IMR-90 (cell line): ENCODE results near the gene SPACA7. TPM values are rescaled to one million over a fixed set of nuclear protein-coding genes. Genes with fewer than 3 reads are reported as not detected.

Experiments
- ATAC-seq: fragments of 200-7000 bp; cut with Tn5 transposase; 2 replicates; pipeline ENCODE4 v1.9.1; 2020; ENCODE audit warnings: low read depth, mild to moderate bottlenecking, moderate library complexity
- BruUV-seq: library from RNA; stranded (reverse); fragments of 400-500 nt; replicated peaks from 2 replicates; lab custom pipeline; 2021; lab: Mats Ljungman, UMichigan
- CTCF ChIA-PET: fragments of 300-600 bp; formaldehyde crosslinking; extraction: SDS; loops from one replicate; lab custom pipeline; 2021; ENCODE audit warnings: antibody characterized with exemption; lab: Yijun Ruan, JAX
- POLR2A ChIA-PET: fragments of 300-600 bp; sonication (Branson Sonifier 250); formaldehyde crosslinking; loops from one replicate; lab custom pipeline; 2022; ENCODE audit warnings: antibody characterized with exemption; ENCODE audit not compliant: unreplicated experiment; lab: Charles Lee
- DNase-seq: peaks from one replicate; pipeline ENCODE4 v3.0.0; 2013
- H2AFZ ChIP-seq: replicated peaks from 2 replicates; pipeline ENCODE3; 2013; ENCODE audit warnings: low read length, mild to moderate bottlenecking; ENCODE audit not compliant: poor library complexity
- H2AK5ac ChIP-seq: 2 replicates; pipeline ENCODE4 v1.6.1; 2013; ENCODE audit warnings: low read depth, low read length, inconsistent platforms
- H2AK9ac ChIP-seq: replicated peaks from 2 replicates; pipeline ENCODE3; 2013; ENCODE audit warnings: mild to moderate bottlenecking, low read depth, low read length, moderate library complexity; ENCODE audit not compliant: poor library complexity
- H2BK120ac ChIP-seq: 2 replicates; pipeline ENCODE4 v1.6.1; 2013; ENCODE audit warnings: low read depth, low read length, inconsistent platforms
- H2BK15ac ChIP-seq: 3 replicates; pipeline ENCODE4 v1.6.1; 2013; ENCODE audit warnings: low read depth, low read length, inconsistent platforms
- H2BK20ac ChIP-seq: 2 replicates; pipeline ENCODE4 v1.6.1; 2013; ENCODE audit warnings: low read depth, mild to moderate bottlenecking, inconsistent platforms, low read length, moderate library complexity
- H2BK5ac ChIP-seq: 2 replicates; pipeline ENCODE4 v1.6.1; 2013; ENCODE audit warnings: mild to moderate bottlenecking, low read depth, low read length, inconsistent platforms; ENCODE audit not compliant: poor library complexity, severe bottlenecking
- H3K14ac ChIP-seq: replicated peaks from 2 replicates; pipeline ENCODE4 v1.6.1; 2013; ENCODE audit warnings: low read depth, low read length, inconsistent platforms
- H3K18ac ChIP-seq: 2 replicates; pipeline ENCODE4 v1.6.1; 2013; ENCODE audit warnings: low read depth, low read length, control low read depth
- H3K23ac ChIP-seq: 2 replicates; pipeline ENCODE4 v1.6.1; 2013; ENCODE audit warnings: low read depth, low read length, inconsistent platforms
- H3K27ac ChIP-seq: 2 replicates; pipeline ENCODE4 v1.5.1; 2013; ENCODE audit warnings: mild to moderate bottlenecking, control low read depth, low read length; ENCODE audit not compliant: insufficient read depth
- H3K27me3 ChIP-seq: 2 replicates; pipeline ENCODE4 v1.6.1; 2013; ENCODE audit warnings: low read length; ENCODE audit not compliant: control insufficient read depth, insufficient read depth
- H3K36me3 ChIP-seq: 2 replicates; pipeline ENCODE4 v1.6.1; 2013; ENCODE audit warnings: low read length, mixed read lengths; ENCODE audit not compliant: control insufficient read depth, insufficient read depth
- H3K4ac ChIP-seq: 2 replicates; pipeline ENCODE4 v1.6.1; 2013; ENCODE audit warnings: low read depth, low read length, inconsistent platforms
- H3K4me1 ChIP-seq: 2 replicates; pipeline ENCODE4 v1.6.1; 2013; ENCODE audit warnings: low read length, mixed read lengths; ENCODE audit not compliant: control insufficient read depth, insufficient read depth
- H3K4me2 ChIP-seq: 2 replicates; pipeline ENCODE4 v1.6.1; 2013; ENCODE audit warnings: low read depth, mild to moderate bottlenecking, control low read depth, low read length, moderate library complexity
- H3K4me3 ChIP-seq: 2 replicates; pipeline ENCODE4 v1.5.1; 2013; ENCODE audit warnings: low read depth, mild to moderate bottlenecking, control low read depth, low read length, moderate library complexity; ENCODE audit not compliant: insufficient read depth
- H3K56ac ChIP-seq: 2 replicates; pipeline ENCODE4 v1.6.1; 2013; ENCODE audit warnings: low read length, inconsistent platforms; ENCODE audit not compliant: insufficient read depth; ENCODE audit errors: extremely low read depth
- H3K79me1 ChIP-seq, 2 experiments: 2 replicates each; pipeline ENCODE4 v1.6.1; 2013; ENCODE audit warnings: low read length in 2 of 2, inconsistent platforms in 1 of 2, low read depth in 1 of 2
- H3K9ac ChIP-seq: 2 replicates; pipeline ENCODE4 v1.6.1; 2013; ENCODE audit warnings: low read depth, low read length, control low read depth
- H3K9me1 ChIP-seq: 2 replicates; pipeline ENCODE4 v1.6.1; 2013; ENCODE audit warnings: low read length, inconsistent platforms; ENCODE audit not compliant: insufficient read depth
- H3K9me3 ChIP-seq: 2 replicates; pipeline ENCODE4 v1.6.1; 2013; ENCODE audit warnings: low read length; ENCODE audit not compliant: control insufficient read depth, insufficient read depth
- H4K20me1 ChIP-seq: 2 replicates; pipeline ENCODE4 v1.6.1; 2013; ENCODE audit warnings: low read length, inconsistent platforms; ENCODE audit not compliant: insufficient read depth
- H4K5ac ChIP-seq: 2 replicates; pipeline ENCODE4 v1.6.1; 2013; ENCODE audit warnings: mild to moderate bottlenecking, low read depth, low read length, control low read depth
- H4K8ac ChIP-seq, 2 experiments: 2 replicates each; pipeline ENCODE4 v1.6.1; 2013; ENCODE audit warnings: low read depth in 2 of 2, low read length in 2 of 2, control low read depth in 1 of 2, inconsistent platforms in 1 of 2
- H4K91ac ChIP-seq: 2 replicates; pipeline ENCODE4 v1.6.1; 2013; ENCODE audit warnings: low read depth, low read length, inconsistent platforms; ENCODE audit not compliant: insufficient read depth
- CTCF ChIP-seq: conservative IDR thresholded peaks from 2 replicates; pipeline ENCODE4 v1.5.1; 2012; ENCODE audit warnings: mild to moderate bottlenecking, low read depth, low read length, improper control_type of control experiment
- ELK1 ChIP-seq: fragments of 150-350 bp; IDR thresholded peaks from 2 replicates; pipeline ENCODE4 v1.6.1; 2016; ENCODE audit warnings: low read depth, mild to moderate bottlenecking, low read length, moderate library complexity, borderline replicate concordance
- FOS ChIP-seq: fragments of 150-350 bp; IDR thresholded peaks from 2 replicates; pipeline ENCODE4 v1.6.1; 2016; ENCODE audit warnings: low read depth, low read length
- MXI1 ChIP-seq: IDR thresholded peaks from 2 replicates; pipeline ENCODE4 v1.6.1; 2012; ENCODE audit warnings: low read depth, mild to moderate bottlenecking, low read length, moderate library complexity, borderline replicate concordance
- POLR2A ChIP-seq: IDR thresholded peaks from 2 replicates; pipeline ENCODE4 v1.6.1; 2012; ENCODE audit warnings: mild to moderate bottlenecking, low read depth, low read length
- RAD21 ChIP-seq: IDR thresholded peaks from 2 replicates; pipeline ENCODE4 v1.6.1; 2012; ENCODE audit warnings: low read length, improper control_type of control experiment
- RCOR1 ChIP-seq: IDR thresholded peaks from 2 replicates; pipeline ENCODE4 v1.6.1; 2012; ENCODE audit warnings: mild to moderate bottlenecking, low read length, improper control_type of control experiment; ENCODE audit not compliant: insufficient replicate concordance
- RFX5 ChIP-seq: IDR thresholded peaks from 2 replicates; pipeline ENCODE4 v1.8.0; 2012; ENCODE audit warnings: low read depth, mild to moderate bottlenecking, low read length, moderate library complexity
- SMC3 ChIP-seq: fragments of 150-350 bp; IDR thresholded peaks from 2 replicates; pipeline ENCODE4 v1.6.1; 2016; ENCODE audit warnings: low read depth, mild to moderate bottlenecking, antibody characterized with exemption, low read length, moderate library complexity
- USF2 ChIP-seq: fragments of 150-350 bp; IDR thresholded peaks from 2 replicates; pipeline ENCODE4 v1.6.1; 2017; ENCODE audit warnings: mild to moderate bottlenecking, antibody characterized with exemption, low read length, low read depth
- WGBS, 2 experiments: methylation state at CpG; one replicate each; pipeline versions ENCODE4 v1.1.5 to v1.1.7; 2013; ENCODE audit warnings: missing lambda C conversion rate in 2 of 2; ENCODE audit not compliant: insufficient read length in 1 of 2; ENCODE audit errors: extremely low coverage in 2 of 2; 5-methylcytosine and 5-hydroxymethylcytosine counted together
- dilution Hi-C: fragments of 300-500 bp; cut with HindIII; formaldehyde crosslinking; loops from one replicate; pipeline ENCODE4 v1.14.3; 2018; ENCODE audit warnings: low sequenced_read_pairs; ENCODE audit not compliant: unreplicated experiment
- in situ Hi-C: fragments of 300-500 bp; cut with MboI; formaldehyde crosslinking; loops from 3 replicates; pipeline ENCODE4 v1.14.3; 2019; ENCODE audit warnings: low sequenced_read_pairs, inconsistent platforms, mixed read lengths
- intact Hi-C: fragments of 100-400 bp; cut with micrococcal nuclease; formaldehyde crosslinking; loops from 2 replicates; pipeline ENCODE4 v1.10.0; 2022
- polyA plus RNA-seq, 3 experiments: library from polyadenylated mRNA; depleted of rRNA; stranded (reverse); fragments of >200 nt; gene quantifications; 2 replicates each; pipeline ENCODE4 v1.2.3, GENCODE V29; 2012; ENCODE audit warnings: low replicate concordance in 1 of 3
- total RNA-seq: library from RNA; depleted of rRNA; stranded (reverse); fragments of >200 nt; gene quantifications from 2 replicates; pipeline ENCODE4 v1.2.3, GENCODE V29; 2012

Gene SPACA7
- total and polyA plus RNA-seq, 2 of the 4 experiments (the other 2 are of a cell fraction), result not detected

GRCh38 chr13:112443995-112444311, 67.8 kb downstream of the SPACA7 start:
- Histone ChIP-seq H3K4me3 (no peak overlapping the region), H3K9me1 (no peaks in the 10 kb centered on the region), H3K9me3 (no peaks in the 10 kb centered on the region), H3K9ac (no peak overlapping the region), H3K4me1 (no peaks in the 10 kb centered on the region), H4K5ac (no peak overlapping the region), H2BK120ac (no peak overlapping the region), H2AK9ac (peak overlapping the region; percentile 14), H3K79me1 (no peaks in the 10 kb centered on the region), H3K4ac (no peak overlapping the region), H4K91ac (no peak overlapping the region), H2BK15ac (no peak overlapping the region), H4K20me1 (no peaks in the 10 kb centered on the region), H3K56ac (no peak overlapping the region), H3K18ac (no peak overlapping the region), H2BK20ac (no peak overlapping the region), H2AK5ac (no peak overlapping the region), H3K4me2 (no peak overlapping the region), H3K27ac (no peak overlapping the region), H4K8ac (no peak overlapping the region), H2AFZ (peak overlapping the region; percentile 83), H3K36me3 (no peaks in the 10 kb centered on the region), H3K27me3 (peaks cover 9% of the 10 kb centered on the region), H3K23ac (no peak overlapping the region), H3K14ac (no peak overlapping the region), H2BK5ac (no peak overlapping the region)
- ChIA-PET CTCF (interaction anchor here (1.1 to 2.1 kb wide), 2 partner anchors 430 to 969 kb away, joined by 3 to 11 read pairs; no protein-coding TSS in a partner anchor), POLR2A (no interaction called here)
- in situ Hi-C loops, result loop anchor here (5.0 kb wide), 1 partner anchor 972 kb away; no protein-coding TSS in a partner anchor
- ATAC-seq (peak; percentile 95), DNase-seq (peak; percentile 42)
- intact Hi-C loops, result loop anchor here (1.0 to 10.0 kb wide), 2 partner anchors 970 to 1379 kb away; no protein-coding TSS in a partner anchor
- WGBS, 2 experiments, result no CpG with 5 or more reads among the region's 10 CpGs
- dilution Hi-C loops, result no loop called here
- peak; percentile 65 for TF ChIP-seq SMC3
- TF ChIP-seq MXI1, result no peak
- peak; percentile 87 for TF ChIP-seq RAD21
- no peak for TF ChIP-seq RFX5
- TF ChIP-seq CTCF, result peak; percentile 81
- TF ChIP-seq RCOR1, result no peak
- TF ChIP-seq ELK1, result no peak
- TF ChIP-seq USF2, result no peak
- no peak for TF ChIP-seq POLR2A
- TF ChIP-seq FOS, result no peak
- no TSS peak for BruUV-seq
